HEK293T (cell line): ENCODE results near the gene ARHGAP23.

Source experiments
- CTCF ChIA-PET: fragments of 350-600 bp; formaldehyde crosslinking; extraction: SDS; loops from one replicate; lab custom pipeline; 2021; ENCODE audit warnings: antibody characterized with exemption, inconsistent platforms; lab: Yijun Ruan, JAX
- POLR2A ChIA-PET: fragments of 350-600 bp; formaldehyde crosslinking; extraction: SDS; loops from one replicate; lab custom pipeline; 2020; ENCODE audit warnings: antibody characterized with exemption, inconsistent platforms; lab: Yijun Ruan, JAX
- DNase-seq: peaks from one replicate; pipeline ENCODE4 v3.0.0; 2012; ENCODE audit warnings: mixed read lengths; ENCODE audit errors: extremely low spot score
- ARNT ChIP-seq: fragments of 450-650 bp; IDR thresholded peaks from 2 replicates; pipeline ENCODE4 v1.6.1; 2017; ENCODE audit warnings: mild to moderate bottlenecking
- BHLHE40 ChIP-seq: fragments of 450-650 bp; IDR thresholded peaks from 2 replicates; pipeline ENCODE4 v1.6.1; 2016; ENCODE audit warnings: mild to moderate bottlenecking, moderate library complexity, borderline replicate concordance
- CTBP1 ChIP-seq: fragments of 450-650 bp; IDR thresholded peaks from 2 replicates; pipeline ENCODE4 v1.6.1; 2016; ENCODE audit warnings: borderline replicate concordance
- ELF4 ChIP-seq: fragments of 450-650 bp; IDR thresholded peaks from 2 replicates; pipeline ENCODE4 v1.6.1; 2017; ENCODE audit warnings: antibody characterized with exemption
- FOXA1 ChIP-seq: fragments of 450-650 bp; IDR thresholded peaks from 2 replicates; pipeline ENCODE4 v1.6.1; 2016; ENCODE audit warnings: mild to moderate bottlenecking
- FOXK2 ChIP-seq: fragments of 450-650 bp; IDR thresholded peaks from 2 replicates; pipeline ENCODE4 v1.6.1; 2016; ENCODE audit warnings: mild to moderate bottlenecking
- FOXM1 ChIP-seq: fragments of 450-650 bp; IDR thresholded peaks from 2 replicates; pipeline ENCODE4 v1.6.1; 2017; ENCODE audit warnings: mild to moderate bottlenecking, borderline replicate concordance
- HDGF ChIP-seq: fragments of 450-650 bp; IDR thresholded peaks from 2 replicates; pipeline ENCODE4 v1.6.1; 2017; ENCODE audit warnings: antibody characterized with exemption, borderline replicate concordance
- L3MBTL2 ChIP-seq: fragments of 450-650 bp; conservative IDR thresholded peaks from 2 replicates; pipeline ENCODE4 v1.6.1; 2016; ENCODE audit warnings: mild to moderate bottlenecking
- LEF1 ChIP-seq: fragments of 450-650 bp; IDR thresholded peaks from 2 replicates; pipeline ENCODE4 v1.6.1; 2017; ENCODE audit warnings: mild to moderate bottlenecking, borderline replicate concordance
- NFRKB ChIP-seq: fragments of 450-650 bp; IDR thresholded peaks from 2 replicates; pipeline ENCODE4 v1.6.1; 2016; ENCODE audit warnings: mild to moderate bottlenecking, moderate library complexity
- PKNOX1 ChIP-seq: fragments of 450-650 bp; IDR thresholded peaks from 2 replicates; pipeline ENCODE4 v1.6.1; 2016
- SP1 ChIP-seq: fragments of 450-650 bp; IDR thresholded peaks from 2 replicates; pipeline ENCODE4 v1.6.1; 2017
- SUZ12 ChIP-seq: fragments of 450-650 bp; IDR thresholded peaks from 2 replicates; pipeline ENCODE4 v1.6.1; 2016; ENCODE audit warnings: mild to moderate bottlenecking
- TARDBP ChIP-seq: fragments of 450-650 bp; IDR thresholded peaks from 2 replicates; pipeline ENCODE4 v1.6.1; 2016
- ZNF384 ChIP-seq: fragments of 450-650 bp; IDR thresholded peaks from 2 replicates; pipeline ENCODE4 v1.6.1; 2016

The ARHGAP23 gene

GRCh38 chr17:38455288-38455915, 27.1 kb downstream of the ARHGAP23 start:
- ChIA-PET CTCF (interaction anchor here (0.6 to 1.4 kb wide), 5 partner anchors 10 to 209 kb away, joined by 3 to 5 read pairs (median 3); no protein-coding TSS in a partner anchor), POLR2A (no interaction called here)
- no peak for TF ChIP-seq L3MBTL2
- TF ChIP-seq ZNF384 = no peak
- TF ChIP-seq LEF1 = no peak
- TF ChIP-seq SP1 = no peak
- TF ChIP-seq NFRKB = no peak
- TF ChIP-seq CTBP1 = no peak
- no peak for TF ChIP-seq SUZ12
- TF ChIP-seq ELF4 = no peak
- no peak for TF ChIP-seq BHLHE40
- TF ChIP-seq FOXM1 = no peak
- no peak for TF ChIP-seq ARNT
- TF ChIP-seq TARDBP = no peak
- no peak for TF ChIP-seq HDGF
- no peak for DNase-seq

DNA sequence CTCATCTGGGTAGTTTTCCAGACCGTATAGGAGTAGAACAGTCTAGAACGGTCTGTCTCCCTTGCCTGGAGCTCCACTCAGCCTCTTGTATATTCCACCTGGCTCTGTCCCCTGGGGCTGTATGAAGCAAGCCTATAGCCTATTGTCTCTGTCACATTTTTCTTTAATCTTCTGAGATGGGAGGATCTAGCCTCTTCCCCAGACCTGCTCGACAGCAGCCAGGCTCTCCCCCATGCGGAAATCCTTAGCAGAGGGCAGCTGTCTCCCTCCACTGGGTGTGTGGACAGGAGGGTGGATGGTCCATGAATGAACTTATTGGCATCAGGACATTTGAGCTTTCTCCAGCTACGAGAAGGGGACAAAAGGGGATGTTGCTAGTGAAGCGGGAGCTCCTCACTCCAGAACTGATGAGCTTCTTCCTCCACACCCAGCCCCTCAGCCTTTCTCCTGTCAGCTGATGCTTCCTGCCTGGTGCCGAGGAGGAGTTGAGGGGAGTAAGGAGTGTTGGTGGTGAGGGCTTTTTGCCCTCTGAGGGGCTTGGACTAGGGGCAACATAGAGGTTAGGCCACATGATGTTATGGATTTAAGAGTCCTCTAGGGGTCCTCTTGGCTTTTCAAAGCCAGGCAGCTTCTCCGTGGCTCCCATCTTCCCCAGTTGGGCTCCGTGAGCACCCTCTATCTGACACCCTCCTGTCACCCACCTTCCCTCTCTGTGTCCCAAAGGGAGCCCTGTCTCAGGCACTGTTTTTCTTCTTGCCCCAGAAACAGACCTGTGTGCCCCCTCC, 28.0 kb downstream of the ARHGAP23 start:
- ChIA-PET CTCF (interaction anchor here (0.8 to 1.4 kb wide), 2 partner anchors 13 to 26 kb away, joined by 3 to 5 read pairs; no protein-coding TSS in a partner anchor), POLR2A (no interaction called here)
- DNase-seq = no peak
- TF ChIP-seq NFRKB (no peak), SUZ12 (no peak), LEF1 (no peak), CTBP1 (no peak), ZNF384 (no peak), L3MBTL2 (no peak), FOXK2 (no peak), ARNT (no peak), PKNOX1 (no peak), TARDBP (no peak), BHLHE40 (no peak), FOXM1 (no peak)

DNA sequence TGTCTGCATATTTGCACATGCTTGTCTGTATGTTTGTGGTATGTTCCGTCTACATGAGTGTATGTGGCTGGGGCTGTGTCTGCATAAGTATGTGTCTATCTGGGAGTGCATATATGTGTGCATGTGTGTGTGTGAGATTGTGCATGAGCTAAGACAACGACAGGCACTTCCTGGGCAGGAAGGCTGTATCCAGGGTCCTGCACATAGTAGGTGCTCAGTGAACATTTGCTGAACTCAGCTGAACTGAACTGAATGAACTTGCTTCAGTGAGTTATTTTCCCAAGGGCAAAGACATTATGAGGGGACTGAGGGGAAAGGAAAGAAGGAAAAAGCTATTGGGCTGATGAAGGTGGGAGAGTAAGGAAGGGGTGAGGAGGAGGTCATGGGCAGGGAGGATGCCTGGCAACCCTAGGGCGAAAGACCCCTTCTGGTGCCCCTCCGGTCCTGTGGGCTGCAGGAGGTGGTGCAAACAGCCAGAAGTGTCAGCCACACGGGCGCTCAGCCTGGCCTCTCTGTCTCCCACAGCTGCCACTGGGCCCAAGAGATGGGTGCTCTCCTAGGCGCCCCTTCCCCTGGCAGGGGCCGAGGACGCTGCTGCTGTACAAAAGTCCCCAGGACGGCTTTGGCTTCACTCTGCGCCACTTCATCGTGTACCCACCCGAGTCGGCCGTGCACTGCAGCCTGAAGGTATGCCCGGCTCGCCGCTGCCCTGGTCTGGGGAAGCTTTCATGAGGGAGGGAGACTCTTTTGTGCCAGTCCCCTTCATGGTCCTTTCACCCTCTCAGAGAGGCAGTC, 29.5 kb downstream of the ARHGAP23 start:
- ChIA-PET CTCF (interaction anchor here (1.1 kb wide), 1 partner anchor 17 kb away, joined by 3 read pairs; no protein-coding TSS in a partner anchor), POLR2A (no interaction called here)

GRCh38 chr17:38458521-38458920, 30.3 kb downstream of the ARHGAP23 start:
- POLR2A ChIA-PET = no interaction called here
- DNase-seq = no peak
- no peak for TF ChIP-seq CTBP1
- no peak for TF ChIP-seq BHLHE40
- no peak for TF ChIP-seq FOXM1
- no peak for TF ChIP-seq PKNOX1
- no peak for TF ChIP-seq L3MBTL2
- no peak for TF ChIP-seq HDGF
- no peak for TF ChIP-seq ARNT
- TF ChIP-seq SP1 = no peak
- TF ChIP-seq ZNF384 = no peak
- CTCF ChIA-PET = interaction anchor here (1.1 kb wide), 1 partner anchor 17 kb away, joined by 3 read pairs; no protein-coding TSS in a partner anchor

More for the DNA sequence above, 29.5 kb downstream of the ARHGAP23 start:
- DNase-seq = no peak
- TF ChIP-seq L3MBTL2 = no peak
- no peak for TF ChIP-seq FOXA1
- no peak for TF ChIP-seq ARNT
- no peak for TF ChIP-seq SP1
- no peak for TF ChIP-seq HDGF
- no peak for TF ChIP-seq LEF1
- TF ChIP-seq ELF4 = no peak
- TF ChIP-seq SUZ12 = no peak
- TF ChIP-seq ZNF384 = no peak
- TF ChIP-seq FOXK2 = no peak

DNA sequence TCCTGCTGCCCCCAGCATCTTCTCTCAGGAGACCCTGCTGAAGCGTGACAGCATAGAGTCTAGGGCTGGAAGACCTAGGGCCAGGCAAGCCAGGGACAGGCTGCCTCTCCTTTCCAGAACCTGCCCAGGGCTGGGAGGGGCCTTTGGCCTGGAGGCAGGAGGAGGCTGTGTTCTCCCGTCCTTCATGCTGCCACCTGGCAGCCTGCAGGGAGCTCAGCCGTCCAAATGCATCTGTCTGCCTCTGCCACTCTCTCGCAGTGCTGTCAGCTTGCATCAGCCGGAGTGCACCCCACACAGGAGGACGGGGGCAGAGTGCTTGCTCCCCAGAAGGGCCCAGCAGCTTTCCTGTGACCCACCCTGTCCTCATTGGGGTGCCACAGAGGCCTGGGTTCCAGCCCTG, 31.3 kb downstream of the ARHGAP23 start:
- CTCF ChIA-PET = no interaction called here
- POLR2A ChIA-PET = no interaction called here
- no peak for DNase-seq
- TF ChIP-seq FOXM1 (no peak), HDGF (no peak), BHLHE40 (no peak), FOXA1 (no peak), SUZ12 (no peak), LEF1 (no peak), TARDBP (no peak), PKNOX1 (no peak), CTBP1 (no peak), ZNF384 (no peak), FOXK2 (no peak), L3MBTL2 (no peak), ARNT (no peak)
